Heart left ventricle (tissue), 16 donors: ENCODE measurements around the gene CCDC191. TPM values are rescaled to one million over a fixed set of nuclear protein-coding genes. Genes with fewer than 3 reads are reported as not detected.
A peak's percentile ranks its signal among the peaks of the same experiment; 100 is the strongest.

Experiments
- ATAC-seq, 4 donors: fragments of 200-7000 bp; cut with Tn5 transposase; one replicate each; pipeline ENCODE4 v1.9.1; 2020 to 2022; ENCODE audit warnings: moderate library complexity in 4 of 4, mild to moderate bottlenecking in 3 of 4, moderate number of reproducible peaks in 1 of 4
- DNase-seq, 5 donors: peaks; one replicate each; pipeline ENCODE4 v3.0.0-alpha.2; 2020
- H3K27ac ChIP-seq, 12 donors: fragments of 200-600 bp; sonication (generic) in 4 of 12; one replicate each; pipeline versions ENCODE4 v1.5.0 to v1.8.0; 2016 to 2022; ENCODE audit warnings: mild to moderate bottlenecking in 2 of 12
- H3K27me3 ChIP-seq, 9 donors: fragments of 200-600 bp; sonication (generic) in 2 of 9; one replicate each; pipeline versions ENCODE4 v1.5.1 to v1.8.0; 2016 to 2022; ENCODE audit warnings: mild to moderate bottlenecking in 3 of 9
- H3K36me3 ChIP-seq, 9 donors: fragments of 200-600 bp; sonication (generic) in 2 of 9; one replicate each; pipeline versions ENCODE4 v1.5.0 to v1.8.0; 2018 to 2022; ENCODE audit warnings: mild to moderate bottlenecking in 2 of 9
- H3K4me1 ChIP-seq, 12 donors: fragments of 200-600 bp; sonication (generic) in 4 of 12; one replicate each; pipeline versions ENCODE4 v1.5.0 to v1.8.0; 2016 to 2022; ENCODE audit warnings: mild to moderate bottlenecking in 3 of 12
- H3K4me3 ChIP-seq, 12 donors: fragments of 200-600 bp; sonication (generic) in 4 of 12; one replicate each; pipeline versions ENCODE4 v1.5.0 to v1.8.0; 2017 to 2022; ENCODE audit warnings: mild to moderate bottlenecking in 9 of 12, moderate library complexity in 4 of 12
- H3K9me3 ChIP-seq, 12 donors: fragments of 200-600 bp; sonication (generic) in 4 of 12; one replicate each; pipeline versions ENCODE4 v1.5.0 to v1.8.0; 2016 to 2022; ENCODE audit warnings: mild to moderate bottlenecking in 1 of 12
- POLR2A ChIP-seq, 2 donors: fragments of 450-650 bp; IDR thresholded peaks; one replicate each; pipeline ENCODE4 v1.6.1; 2017; ENCODE audit warnings: antibody characterized with exemption in 2 of 2, mild to moderate bottlenecking in 2 of 2, moderate library complexity in 2 of 2
- WGBS, 4 donors: extraction: QIAGEN DNeasy Blood & Tissue Kit in 2 of 4; methylation state at CpG; one replicate each; pipeline versions ENCODE4 v1.1.5 to v1.1.7; 2013 to 2018; 5-methylcytosine and 5-hydroxymethylcytosine counted together
- intact Hi-C, 10 donors: fragments of 100-400 bp; cut with DNase I; formaldehyde crosslinking; loops; one replicate each; pipeline versions ENCODE4 v1.11.1 to v1.14.2; 2022
- polyA plus RNA-seq, 2 donors: library from polyadenylated mRNA; stranded (reverse); fragments of 200-250 nt; gene quantifications; one replicate each; pipeline ENCODE4 v1.2.3, GENCODE V29; 2013
- total RNA-seq, 9 donors: library from RNA; depleted of rRNA in 2 of 9; stranded (reverse); fragments of >200 nt in 2 of 9; fragmentation: NEBNext Ultra II Directional in 3 of 9; extraction: Animal tissue kit (Norgen Biotek cat#: 25700) in 3 of 9; gene quantifications; one replicate each; pipeline versions ENCODE4 v1.1.0 to v1.2.4, GENCODE V29; 2016 to 2023
- TF ChIP-seq, protein P1 (sequence below), 12 donors: fragments of 200-600 bp; sonication (generic) in 4 of 12; IDR thresholded peaks; one replicate each; pipeline versions ENCODE4 v1.5.0 to v1.8.0; 2018 to 2022; ENCODE audit warnings: antibody characterized with exemption in 12 of 12, mild to moderate bottlenecking in 5 of 12
- donor health status: ischemic (EF 13 %, LVEDD 7.1; RV severe dilation, severe dysfunction).
- donor health status: healthy with polysubstance abuse.
- donor health status: DM: no; HTN: yes; CAD: no.
- donor health status: DM: no; HTN: no; CAD: no.
- donor health status: ischemic (EF 25% LVEDD 6.9; RV normal size, moderate dysfunction).
- donor health status: ischemic (EF 25% LVEDD 5.7; RV mildly dilated, moderate dysfunction).
- donor health status: healthy.
- donor health status: DM: yes; HTN: yes; CAD: no.
- donor health status: ischemic (EF 35%, LVEDD 5.7; RV mildly dilated, moderate dysfunction).
- donor health status: nonischemic (EF 11% LVEDD 7.7; RV severe dilation, severe dysfunction).
- donor health status: DM: yes; HTN: yes; CAD: no.
- donor health status: PGD.
- donor health status: ischemic (EF 29% LVEDD 5.4; RV normal size, mild dysfunction).
- donor health status: nonischemic (EF 23%, LVEDD 6.1; RV moderate dilation, normal function).

The CCDC191 gene
- total and polyA plus RNA-seq, 11 donors, result 0.38 to 3.2 (median 1.0) TPM

DNA sequence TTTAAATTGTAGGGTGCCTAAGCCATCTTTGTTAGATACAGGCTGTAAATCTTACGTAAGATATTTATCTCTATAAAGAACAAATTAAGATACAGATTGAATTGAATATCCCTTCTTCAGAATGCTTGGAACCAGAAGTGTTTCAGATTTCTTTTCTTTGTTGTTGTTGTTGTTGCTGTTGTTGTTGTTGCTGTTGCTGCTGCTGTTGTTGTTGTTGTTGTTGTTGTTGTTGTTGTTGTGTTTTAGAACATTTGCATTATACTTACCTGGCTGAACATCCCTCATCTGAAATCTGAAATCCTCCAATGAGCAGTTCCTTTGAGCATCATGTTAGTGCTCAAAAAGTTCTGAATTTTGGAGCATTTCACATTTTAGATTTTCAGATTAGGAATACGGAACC lies 26.8 kb upstream of the CCDC191 start:
- no peak for TF ChIP-seq POLR2A (IDR thresholded peaks at IDR 0.05)
- TF ChIP-seq, protein P1, sequence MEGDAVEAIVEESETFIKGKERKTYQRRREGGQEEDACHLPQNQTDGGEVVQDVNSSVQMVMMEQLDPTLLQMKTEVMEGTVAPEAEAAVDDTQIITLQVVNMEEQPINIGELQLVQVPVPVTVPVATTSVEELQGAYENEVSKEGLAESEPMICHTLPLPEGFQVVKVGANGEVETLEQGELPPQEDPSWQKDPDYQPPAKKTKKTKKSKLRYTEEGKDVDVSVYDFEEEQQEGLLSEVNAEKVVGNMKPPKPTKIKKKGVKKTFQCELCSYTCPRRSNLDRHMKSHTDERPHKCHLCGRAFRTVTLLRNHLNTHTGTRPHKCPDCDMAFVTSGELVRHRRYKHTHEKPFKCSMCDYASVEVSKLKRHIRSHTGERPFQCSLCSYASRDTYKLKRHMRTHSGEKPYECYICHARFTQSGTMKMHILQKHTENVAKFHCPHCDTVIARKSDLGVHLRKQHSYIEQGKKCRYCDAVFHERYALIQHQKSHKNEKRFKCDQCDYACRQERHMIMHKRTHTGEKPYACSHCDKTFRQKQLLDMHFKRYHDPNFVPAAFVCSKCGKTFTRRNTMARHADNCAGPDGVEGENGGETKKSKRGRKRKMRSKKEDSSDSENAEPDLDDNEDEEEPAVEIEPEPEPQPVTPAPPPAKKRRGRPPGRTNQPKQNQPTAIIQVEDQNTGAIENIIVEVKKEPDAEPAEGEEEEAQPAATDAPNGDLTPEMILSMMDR (IDR thresholded peaks at IDR 0.05), result no peak
- Histone ChIP-seq H3K36me3 (peaks cover 0 to 98% (median 91%) of the 10 kb centered on the region in 9 donors), H3K9me3 (no peaks in the 10 kb centered on the region)

GRCh38 chr3:114081037-114081436 lies 24.7 kb upstream of the CCDC191 start:
- TF ChIP-seq POLR2A (IDR thresholded peaks at IDR 0.05), result no peak
- TF ChIP-seq, protein P1 (IDR thresholded peaks at IDR 0.05), result no peak
- H3K27ac ChIP-seq, result no peak overlapping the region
- DNase-seq (no peak), ATAC-seq (no peak)
- intact Hi-C loops, result no loop called here
- no peaks in the 10 kb centered on the region for H3K9me3 ChIP-seq
- H3K27me3 ChIP-seq, result no peaks in the 10 kb centered on the region
- peaks cover 0 to 7% (median 0%) of the 10 kb centered on the region in 12 donors for H3K4me1 ChIP-seq
- H3K4me3 ChIP-seq, result no peak overlapping the region
- H3K36me3 ChIP-seq, result peaks cover 0 to 98% (median 91%) of the 10 kb centered on the region in 9 donors

More for the DNA sequence above, 26.8 kb upstream of the CCDC191 start:
- intact Hi-C loops, result no loop called here
- ATAC-seq (no peak), DNase-seq (no peak)
- WGBS, 4 donors, result 97 to 100% (median 98%) methylated on average over 2 of the region's 2 CpGs
- peaks cover 0 to 7% (median 0%) of the 10 kb centered on the region in 12 donors for H3K4me1 ChIP-seq
- H3K27me3 ChIP-seq, result no peaks in the 10 kb centered on the region
- H3K27ac ChIP-seq, result no peak overlapping the region
- H3K4me3 ChIP-seq, result no peak overlapping the region

DNA sequence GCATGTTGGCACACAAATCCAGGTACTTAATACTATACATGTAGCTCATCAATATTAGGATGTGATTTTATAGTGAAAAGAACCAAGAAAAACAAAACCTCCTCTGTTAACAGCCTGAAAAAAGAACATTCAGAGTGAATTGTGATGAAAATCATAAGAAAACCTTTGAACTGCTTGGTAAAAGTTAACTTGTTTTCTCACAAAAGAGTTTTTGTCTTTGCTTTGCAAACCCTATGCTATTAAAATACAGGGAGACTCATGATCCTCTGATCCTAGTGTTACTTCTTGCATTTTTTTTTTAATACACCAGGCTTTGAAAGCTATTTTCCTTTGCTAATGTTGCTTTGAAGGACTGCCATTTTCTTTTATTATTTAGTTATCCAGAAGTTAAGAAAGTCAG lies 23.9 kb upstream of the CCDC191 start:
- H3K27ac ChIP-seq, result peak overlapping the region in 8 of 12 donors; percentile 1 to 58 (median 20)
- H3K27me3 ChIP-seq, result no peaks in the 10 kb centered on the region
- H3K9me3 ChIP-seq, result no peaks in the 10 kb centered on the region
- peaks cover 0 to 98% (median 92%) of the 10 kb centered on the region in 9 donors for H3K36me3 ChIP-seq
- intact Hi-C loops, result no loop called here
- DNase-seq, result no peak
- H3K4me3 ChIP-seq, result peak overlapping the region in 6 of 12 donors; percentile 0 to 38 (median 16)
- peaks cover 0 to 7% (median 0%) of the 10 kb centered on the region in 12 donors for H3K4me1 ChIP-seq
- no peak for TF ChIP-seq POLR2A (IDR thresholded peaks at IDR 0.05)
- TF ChIP-seq, protein P1 (IDR thresholded peaks at IDR 0.05), result no peak
- ATAC-seq, result no peak

DNA sequence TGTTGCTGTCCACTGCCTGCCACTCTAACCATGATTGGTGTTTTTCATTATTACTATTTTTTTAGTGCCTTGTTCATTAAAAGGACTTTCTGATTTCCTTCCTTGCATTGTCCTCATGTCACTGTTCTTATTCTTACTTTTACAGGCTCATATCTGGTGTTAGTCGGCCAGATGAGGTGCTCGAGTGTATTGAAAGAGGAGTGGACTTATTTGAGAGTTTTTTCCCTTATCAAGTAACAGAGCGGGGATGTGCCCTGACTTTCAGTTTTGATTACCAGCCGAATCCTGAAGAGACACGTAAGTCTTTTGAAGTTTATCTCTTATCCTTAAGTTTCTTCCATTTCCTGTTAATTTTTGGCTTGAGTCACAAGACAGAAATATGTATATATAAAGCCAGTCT lies 23.4 kb upstream of the CCDC191 start:
- intact Hi-C loops, result loop anchor here in 2 of 10 donors (2.0 to 10.0 kb wide), 2 partner anchors 73 to 75 kb away; no protein-coding TSS in a partner anchor

More for the DNA sequence above, 23.4 kb upstream of the CCDC191 start:
- H3K4me3 ChIP-seq, result peak overlapping the region in 6 of 12 donors; percentile 0 to 38 (median 16)
- ATAC-seq (peak in 1 of 4 donors; percentile 37), DNase-seq (no peak)
- peak overlapping the region in 8 of 12 donors; percentile 1 to 58 (median 20) for H3K27ac ChIP-seq
- WGBS, 4 donors, result 42 to 72% (median 61%) methylated on average over 5 of the region's 5 CpGs
- peaks cover 0 to 98% (median 92%) of the 10 kb centered on the region in 9 donors for H3K36me3 ChIP-seq
- H3K4me1 ChIP-seq, result peaks cover 0 to 7% (median 0%) of the 10 kb centered on the region in 12 donors
- H3K27me3 ChIP-seq, result no peaks in the 10 kb centered on the region
- TF ChIP-seq POLR2A (IDR thresholded peaks at IDR 0.05), result no peak
- TF ChIP-seq, protein P1 (IDR thresholded peaks at IDR 0.05), result no peak
- H3K9me3 ChIP-seq, result no peaks in the 10 kb centered on the region
